OCI-LY3 (cell line): ENCODE results near the gene KCNMA1.

ENCODE experiments used
- H2AFZ ChIP-seq: fragments of 200-600, 300-600 bp; shearing (Covaris generic); 2 replicates; pipeline ENCODE4 v1.6.0; 2014; ENCODE audit warnings: antibody characterized with exemption, low read depth, low read length
- H3K27ac ChIP-seq: fragments of 200-600, 300-600 bp; sonication (generic); 2 replicates; pipeline ENCODE4 v1.5.1; 2014; ENCODE audit warnings: mild to moderate bottlenecking, low read length, moderate library complexity, mixed read lengths
- H3K27me3 ChIP-seq: fragments of 200-600, 300-600 bp; sonication (generic); 2 replicates; pipeline ENCODE4 v1.6.1; 2014; ENCODE audit warnings: low read depth, low read length, mixed read lengths
- H3K36me3 ChIP-seq: fragments of 200-600, 300-600 bp; sonication (generic); replicated peaks from 2 replicates; pipeline ENCODE3; 2014; ENCODE audit warnings: low read depth, low read length, mixed read lengths
- H3K4me1 ChIP-seq: fragments of 300-600, 200-600 bp; sonication (generic); 2 replicates; pipeline ENCODE4 v1.6.1; 2014; ENCODE audit warnings: low read length, mixed read lengths
- H3K4me2 ChIP-seq: fragments of 200-600, 300-600 bp; sonication (generic); 2 replicates; pipeline ENCODE4 v1.6.1; 2014; ENCODE audit warnings: low read length, mixed read lengths
- H3K4me3 ChIP-seq: fragments of 300-600, 200-600 bp; sonication (generic); 2 replicates; pipeline ENCODE4 v1.5.1; 2014; ENCODE audit warnings: antibody characterized with exemption, mild to moderate bottlenecking, low read length, moderate library complexity
- H3K79me2 ChIP-seq: fragments of 300-600, 200-600 bp; shearing (Covaris generic); 2 replicates; pipeline ENCODE4 v1.6.1; 2014; ENCODE audit warnings: mild to moderate bottlenecking, low read length, mixed read lengths
- H3K9ac ChIP-seq: fragments of 300-600, 200-600 bp; shearing (Covaris generic); 2 replicates; pipeline ENCODE4 v1.6.0; 2014; ENCODE audit warnings: mild to moderate bottlenecking, low read length, moderate library complexity
- H3K9me3 ChIP-seq: fragments of 200-600, 300-600 bp; shearing (Covaris generic); 2 replicates; pipeline ENCODE4 v1.6.1; 2014; ENCODE audit warnings: low read length, mixed read lengths; ENCODE audit not compliant: insufficient read depth
- H4K20me1 ChIP-seq: fragments of 200-600, 300-600 bp; sonication (generic); 2 replicates; pipeline ENCODE4 v1.6.1; 2016; ENCODE audit warnings: low read length, mixed read lengths; ENCODE audit not compliant: insufficient read depth
- CTCF ChIP-seq: fragments of 200-600, 300-600 bp; sonication (generic); IDR thresholded peaks from 2 replicates; pipeline ENCODE4 v1.5.1; 2014; ENCODE audit warnings: antibody characterized with exemption, low read length, low read depth
- EZH2phosphoT487 ChIP-seq: fragments of 200-600 bp; shearing (Covaris generic); IDR thresholded peaks from 2 replicates; pipeline ENCODE4 v1.6.1; 2018; ENCODE audit warnings: antibody characterized with exemption, mixed run types, low read depth

Gene KCNMA1

DNA sequence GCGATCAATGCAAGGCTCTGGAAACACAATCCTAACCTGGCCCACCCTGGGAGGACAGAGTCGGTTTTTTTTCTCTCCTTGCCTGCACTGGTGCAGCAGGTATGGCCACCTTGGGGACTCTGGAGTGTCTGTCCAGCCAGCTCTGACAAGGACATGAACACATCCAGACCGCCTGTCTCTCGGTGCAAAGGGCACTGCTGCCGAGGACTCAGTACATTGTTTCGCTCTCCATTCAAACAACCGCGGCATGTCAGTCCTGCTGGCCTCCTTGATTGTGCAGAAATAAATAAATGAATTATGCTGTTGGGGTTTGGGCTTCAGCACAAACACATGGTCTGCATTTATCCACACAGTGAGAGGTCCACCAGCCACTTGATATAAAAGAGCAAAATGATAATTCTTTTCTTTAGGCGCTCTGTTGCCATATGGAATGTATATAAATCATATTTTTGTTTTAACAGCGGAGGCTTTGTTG, 565.2 kb downstream of the KCNMA1 start:
- Histone ChIP-seq H2AFZ (no peak overlapping the region), H3K9me3 (no peaks in the 10 kb centered on the region), H3K4me3 (no peak overlapping the region), H3K9ac (no peak overlapping the region), H3K79me2 (no peaks in the 10 kb centered on the region), H3K4me2 (no peak overlapping the region), H3K36me3 (peaks cover 16% of the 10 kb centered on the region), H3K27me3 (no peaks in the 10 kb centered on the region), H3K27ac (no peak overlapping the region), H4K20me1 (no peaks in the 10 kb centered on the region), H3K4me1 (no peaks in the 10 kb centered on the region)
- TF ChIP-seq EZH2phosphoT487, result no peak
- TF ChIP-seq CTCF, result no peak

DNA sequence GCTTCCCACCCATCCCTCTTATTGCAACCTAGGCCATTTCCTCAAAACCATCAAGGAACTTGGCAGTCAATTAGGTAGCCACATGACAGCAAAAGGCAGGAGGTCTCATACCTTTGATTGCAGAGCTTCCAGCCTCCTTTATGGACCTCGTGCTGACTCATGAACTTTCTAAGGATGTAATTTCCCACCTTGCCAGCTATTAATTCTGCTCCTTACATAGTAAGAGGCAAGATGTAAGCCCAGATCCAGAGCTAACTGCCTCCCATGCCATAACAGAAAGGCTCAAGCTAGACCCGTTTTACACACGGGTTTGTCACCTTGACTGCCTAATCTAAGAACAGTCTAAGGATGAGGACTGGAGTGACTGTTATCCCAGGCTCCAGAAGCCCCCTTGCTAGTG, 565.7 kb downstream of the KCNMA1 start:
- Histone ChIP-seq H3K4me3 (no peak overlapping the region), H4K20me1 (no peaks in the 10 kb centered on the region), H2AFZ (no peak overlapping the region), H3K79me2 (no peaks in the 10 kb centered on the region), H3K36me3 (peaks cover 16% of the 10 kb centered on the region), H3K27ac (no peak overlapping the region), H3K9me3 (no peaks in the 10 kb centered on the region), H3K27me3 (no peaks in the 10 kb centered on the region), H3K9ac (no peak overlapping the region), H3K4me1 (no peaks in the 10 kb centered on the region), H3K4me2 (no peak overlapping the region)
- TF ChIP-seq CTCF, result no peak
- no peak for TF ChIP-seq EZH2phosphoT487

DNA sequence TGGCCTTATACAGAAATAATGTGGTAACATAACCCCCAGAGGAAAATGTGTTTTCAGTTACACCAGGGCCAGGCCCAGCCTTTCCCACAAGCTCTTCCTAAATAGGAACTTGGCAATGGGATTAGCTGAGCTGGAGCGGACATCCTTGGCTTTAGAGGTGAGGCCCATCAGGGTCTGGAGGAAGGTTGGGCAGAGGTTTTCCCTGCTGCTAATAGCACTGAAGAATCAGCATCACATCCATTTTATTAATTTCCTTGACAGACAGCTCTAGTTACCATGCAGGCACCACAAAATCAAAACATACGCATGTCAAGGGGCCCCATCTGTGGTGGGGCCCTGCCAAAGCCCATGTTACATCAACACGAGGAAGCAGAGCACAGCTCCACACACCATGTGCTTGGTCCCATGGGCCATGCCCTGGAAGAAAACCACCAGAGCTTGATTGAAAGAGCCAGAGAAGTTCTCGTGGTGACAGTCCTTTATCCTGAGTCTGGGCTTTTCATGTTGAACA, 566.6 kb downstream of the KCNMA1 start:
- TF ChIP-seq EZH2phosphoT487 (no peak), CTCF (no peak)
- Histone ChIP-seq H3K27me3 (no peaks in the 10 kb centered on the region), H3K79me2 (no peaks in the 10 kb centered on the region)

DNA sequence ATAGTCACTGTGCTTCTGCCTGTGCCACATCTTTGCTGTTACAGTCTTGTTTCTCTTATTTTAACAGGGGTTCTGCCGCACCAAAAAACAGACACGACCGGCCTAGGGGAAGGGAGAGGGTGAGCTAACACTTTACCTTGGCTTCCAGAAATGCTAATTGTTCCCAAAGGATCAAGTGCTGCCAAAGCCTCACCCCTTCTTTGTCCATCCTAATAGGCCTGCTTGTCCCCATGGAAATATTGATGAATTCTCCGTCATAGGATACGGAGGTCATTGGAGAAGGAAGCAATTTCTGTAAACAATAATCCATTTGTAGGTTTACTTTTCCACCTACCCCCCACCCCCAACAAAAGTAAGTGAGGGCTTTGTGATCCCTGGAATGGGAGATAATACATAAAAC, 567.3 kb downstream of the KCNMA1 start:
- no peaks in the 10 kb centered on the region for H3K9me3 ChIP-seq
- no peak overlapping the region for H3K27ac ChIP-seq
- H3K4me2 ChIP-seq, result no peak overlapping the region
- no peaks in the 10 kb centered on the region for H3K79me2 ChIP-seq
- no peaks in the 10 kb centered on the region for H3K27me3 ChIP-seq
- no peak overlapping the region for H3K4me3 ChIP-seq
- no peaks in the 10 kb centered on the region for H3K4me1 ChIP-seq
- H2AFZ ChIP-seq, result no peak overlapping the region
- H3K36me3 ChIP-seq, result peaks cover 10% of the 10 kb centered on the region
- no peaks in the 10 kb centered on the region for H4K20me1 ChIP-seq
- TF ChIP-seq EZH2phosphoT487 (no peak), CTCF (no peak)
- H3K9ac ChIP-seq, result no peak overlapping the region

More for the DNA sequence above, 566.6 kb downstream of the KCNMA1 start:
- Histone ChIP-seq H3K36me3 (peaks cover 16% of the 10 kb centered on the region), H2AFZ (no peak overlapping the region), H3K9ac (no peak overlapping the region), H3K4me3 (no peak overlapping the region), H3K9me3 (no peaks in the 10 kb centered on the region), H3K4me1 (no peaks in the 10 kb centered on the region), H3K27ac (no peak overlapping the region), H3K4me2 (no peak overlapping the region), H4K20me1 (no peaks in the 10 kb centered on the region)
